H9 (cell line): Measurements from ENCODE around the gene TEX26. TPM values are rescaled to one million over a fixed set of nuclear protein-coding genes. Genes with fewer than 3 reads are reported as not detected.

Experiments
- DNase-seq: peaks from one replicate; pipeline ENCODE4 v3.0.0-alpha.2; 2017
- H2AFZ ChIP-seq: one replicate; pipeline ENCODE4 v1.6.1; 2013; ENCODE audit warnings: mild to moderate bottlenecking, low read length, control low read depth, moderate library complexity
- H2AK5ac ChIP-seq: 2 replicates; pipeline ENCODE4 v1.6.1; 2013; ENCODE audit warnings: low read length, control low read depth, mixed read lengths; ENCODE audit not compliant: insufficient read length
- H2BK120ac ChIP-seq: one replicate; pipeline ENCODE4 v1.6.1; 2013; ENCODE audit warnings: low read depth, mild to moderate bottlenecking, low read length, control low read depth, inconsistent platforms; ENCODE audit not compliant: poor library complexity, severe bottlenecking
- H2BK12ac ChIP-seq: 2 replicates; pipeline ENCODE4 v1.6.1; 2013; ENCODE audit warnings: low read length, control low read depth, mixed read lengths, low read depth; ENCODE audit not compliant: insufficient read length
- H2BK15ac ChIP-seq: 2 replicates; pipeline ENCODE4 v1.6.1; 2013; ENCODE audit warnings: low read depth, low read length, control low read depth
- H2BK20ac ChIP-seq: one replicate; pipeline ENCODE4 v1.6.1; 2013; ENCODE audit warnings: low read depth, mild to moderate bottlenecking, low read length, control low read depth, inconsistent platforms; ENCODE audit not compliant: poor library complexity, severe bottlenecking
- H2BK5ac ChIP-seq: 2 replicates; pipeline ENCODE4 v1.6.1; 2013; ENCODE audit warnings: low read length, control low read depth, mixed read lengths; ENCODE audit not compliant: insufficient read length
- H3K14ac ChIP-seq: 2 replicates; pipeline ENCODE4 v1.6.1; 2013; ENCODE audit warnings: low read length, control low read depth; ENCODE audit not compliant: insufficient read depth
- H3K18ac ChIP-seq: 2 replicates; pipeline ENCODE4 v1.6.1; 2013; ENCODE audit warnings: low read depth, mild to moderate bottlenecking, mixed read lengths, low read length, control low read depth; ENCODE audit not compliant: insufficient read length
- H3K23ac ChIP-seq: 2 replicates; pipeline ENCODE4 v1.6.1; 2013; ENCODE audit warnings: low read length, control low read depth, mixed read lengths, low read depth; ENCODE audit not compliant: insufficient read length
- H3K23me2 ChIP-seq: 2 replicates; pipeline ENCODE4 v1.6.1; 2013; ENCODE audit warnings: low read depth, mild to moderate bottlenecking, mixed read lengths, low read length, control low read depth; ENCODE audit not compliant: insufficient read length, poor library complexity, severe bottlenecking
- H3K27ac ChIP-seq: 2 replicates; pipeline ENCODE4 v1.5.1; 2013; ENCODE audit warnings: low read length, control low read depth, mixed read lengths, low read depth; ENCODE audit not compliant: insufficient read length
- H3K27me3 ChIP-seq: 2 replicates; pipeline ENCODE4 v1.6.1; 2013; ENCODE audit warnings: low read length, control low read depth, inconsistent platforms; ENCODE audit not compliant: insufficient read depth
- H3K4ac ChIP-seq: 2 replicates; pipeline ENCODE4 v1.6.1; 2013; ENCODE audit warnings: low read depth, mild to moderate bottlenecking, control low read depth, inconsistent platforms, low read length, moderate library complexity
- H3K4me1 ChIP-seq: 2 replicates; pipeline ENCODE4 v1.6.1; 2013; ENCODE audit warnings: low read length, control low read depth, inconsistent platforms; ENCODE audit not compliant: insufficient read depth
- H3K4me2 ChIP-seq: 2 replicates; pipeline ENCODE4 v1.6.1; 2013; ENCODE audit warnings: low read length, control low read depth, mixed read lengths; ENCODE audit not compliant: insufficient read length, insufficient read depth
- H3K56ac ChIP-seq: 2 replicates; pipeline ENCODE4 v1.6.1; 2013; ENCODE audit warnings: low read depth, mild to moderate bottlenecking, mixed read lengths, low read length, control low read depth; ENCODE audit not compliant: insufficient read length
- H3K79me1 ChIP-seq: 2 replicates; pipeline ENCODE4 v1.6.1; 2013; ENCODE audit warnings: low read depth, mild to moderate bottlenecking, moderate library complexity, low read length, control low read depth, inconsistent platforms; ENCODE audit not compliant: insufficient read depth, poor library complexity, severe bottlenecking
- H3K79me2 ChIP-seq: 2 replicates; pipeline ENCODE4 v1.6.1; 2013; ENCODE audit warnings: low read length, control low read depth, inconsistent platforms; ENCODE audit not compliant: insufficient read depth
- H3K9ac ChIP-seq: 2 replicates; pipeline ENCODE4 v1.6.1; 2013; ENCODE audit warnings: low read length, control low read depth, mixed read lengths; ENCODE audit not compliant: insufficient read length; ENCODE audit errors: extremely low read depth
- H3K9me3 ChIP-seq: one replicate; pipeline ENCODE4 v1.6.1; 2013; ENCODE audit warnings: low read depth, low read length, inconsistent platforms; ENCODE audit not compliant: control insufficient read depth
- H3T11ph ChIP-seq: one replicate; pipeline ENCODE4 v1.6.1; 2013; ENCODE audit warnings: mild to moderate bottlenecking, low read length, control low read depth, inconsistent platforms
- H4K20me1 ChIP-seq: one replicate; pipeline ENCODE4 v1.6.1; 2013; ENCODE audit not compliant: control insufficient read depth, insufficient read length, insufficient read depth
- H4K5ac ChIP-seq: 2 replicates; pipeline ENCODE4 v1.6.1; 2013; ENCODE audit warnings: low read depth, mild to moderate bottlenecking, mixed read lengths, low read length, control low read depth; ENCODE audit not compliant: insufficient read length
- H4K8ac ChIP-seq: replicated peaks from 2 replicates; pipeline ENCODE4 v1.6.1; 2013; ENCODE audit warnings: low read length, control low read depth, mixed read lengths, low read depth; ENCODE audit not compliant: insufficient read length
- H4K91ac ChIP-seq: 2 replicates; pipeline ENCODE4 v1.6.1; 2013; ENCODE audit warnings: low read depth, mild to moderate bottlenecking, moderate library complexity, mixed read lengths, low read length, control low read depth; ENCODE audit not compliant: insufficient read length
- H3K27ac Mint-ChIP-seq, 3 experiments: 2 replicates in 2 of 3; 3 replicates in 1 of 3; pipeline ENCODE4 v1.8.0; 2020 to 2021; ENCODE audit warnings: mixed read lengths in 3 of 3, mild to moderate bottlenecking in 1 of 3, moderate library complexity in 1 of 3
- H3K27me3 Mint-ChIP-seq: 2 replicates; pipeline ENCODE4 v1.8.0; 2021; ENCODE audit warnings: low read depth, mild to moderate bottlenecking, moderate library complexity, mixed read lengths
- H3K36me3 Mint-ChIP-seq, 3 experiments: 2 replicates in 2 of 3; 3 replicates in 1 of 3; pipeline ENCODE4 v1.8.0; 2020 to 2021; ENCODE audit warnings: low read depth in 3 of 3, mixed read lengths in 3 of 3; ENCODE audit not compliant: insufficient read depth in 1 of 3
- H3K4me1 Mint-ChIP-seq, 2 experiments: 2 replicates each; pipeline ENCODE4 v1.8.0; 2020; ENCODE audit warnings: mixed read lengths in 2 of 2
- H3K4me3 Mint-ChIP-seq, 2 experiments: 2 replicates in 1 of 2; 3 replicates in 1 of 2; pipeline ENCODE4 v1.8.0; 2020 to 2021; ENCODE audit warnings: mild to moderate bottlenecking in 2 of 2, mixed read lengths in 2 of 2, moderate library complexity in 1 of 2
- H3K9me3 Mint-ChIP-seq, 2 experiments: 2 replicates in 1 of 2; 3 replicates in 1 of 2; pipeline ENCODE4 v1.8.0; 2020; ENCODE audit warnings: mild to moderate bottlenecking in 2 of 2, mixed read lengths in 2 of 2, moderate library complexity in 1 of 2
- WGBS: extraction: QIAGEN DNeasy Blood & Tissue Kit; methylation state at CpG from one replicate; pipeline ENCODE4 v1.1.7; 2013; ENCODE audit warnings: missing lambda C conversion rate, low lambda C conversion rate, mixed read lengths; ENCODE audit not compliant: insufficient read length; ENCODE audit errors: extremely low coverage; 5-methylcytosine and 5-hydroxymethylcytosine counted together
- total RNA-seq: library from RNA; stranded (reverse); gene quantifications from 2 replicates; pipeline ENCODE4 v1.2.1, GENCODE V29; 2021
- TF ChIP-seq, protein P1 (sequence below): fragments of 200-600 bp; sonication (generic); conservative IDR thresholded peaks from 3 replicates; pipeline ENCODE4 v1.8.0; 2021; ENCODE audit warnings: antibody characterized with exemption, mild to moderate bottlenecking

The TEX26 gene
- total RNA-seq, 1 experiment from 2014 or later: not detected

DNA sequence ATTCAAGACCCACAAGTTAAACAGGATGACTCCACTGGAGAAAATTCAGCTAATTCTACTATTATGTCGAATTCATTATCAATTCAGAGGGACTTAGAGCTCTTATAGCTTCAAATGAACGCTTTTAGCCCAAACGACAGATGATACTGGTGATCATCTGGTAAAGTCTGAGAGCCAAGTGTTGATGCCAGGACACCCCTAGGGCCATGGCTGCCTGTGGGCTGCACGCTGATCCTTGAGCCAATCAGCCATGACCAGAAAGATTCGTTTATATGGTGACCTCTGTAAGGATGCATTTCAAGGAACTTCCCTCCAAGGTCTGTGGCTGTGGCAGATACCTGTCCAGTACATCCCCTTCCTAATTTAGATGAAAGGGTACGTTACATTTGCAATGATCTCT, 15.5 kb upstream of the TEX26 start:
- Histone ChIP-seq H3K4ac (no peak overlapping the region), H2AFZ (no peak overlapping the region), H3K18ac (no peak overlapping the region), H4K8ac (no peak overlapping the region), H2BK20ac (no peak overlapping the region), H3K27me3 (no peaks in the 10 kb centered on the region), H2BK120ac (no peak overlapping the region), H3K23ac (no peak overlapping the region), H4K5ac (no peak overlapping the region), H4K91ac (no peak overlapping the region), H2BK15ac (no peak overlapping the region), H2BK12ac (no peak overlapping the region), H3K9ac (no peak overlapping the region), H3K4me1 (no peaks in the 10 kb centered on the region), H3K56ac (no peak overlapping the region), H3K79me2 (no peaks in the 10 kb centered on the region), H2BK5ac (no peak overlapping the region), H3T11ph (no peak overlapping the region), H3K4me2 (no peak overlapping the region), H2AK5ac (no peak overlapping the region), H3K79me1 (no peaks in the 10 kb centered on the region), H3K27ac (no peak overlapping the region), H3K23me2 (no peaks in the 10 kb centered on the region), H4K20me1 (no peaks in the 10 kb centered on the region), H3K9me3 (no peaks in the 10 kb centered on the region), H3K14ac (no peak overlapping the region)
- Mint-ChIP-seq H3K4me1 (peaks cover 3 to 12% of the 10 kb centered on the region in 2 experiments; a peak in 3 of 4 replicates), H3K27me3 (peaks cover 15% of the 10 kb centered on the region), H3K4me3 (no peak overlapping the region), H3K9me3 (no peaks in the 10 kb centered on the region), H3K36me3 (no peaks in the 10 kb centered on the region), H3K27ac (no peak overlapping the region)
- no peak for DNase-seq
- TF ChIP-seq, protein P1, sequence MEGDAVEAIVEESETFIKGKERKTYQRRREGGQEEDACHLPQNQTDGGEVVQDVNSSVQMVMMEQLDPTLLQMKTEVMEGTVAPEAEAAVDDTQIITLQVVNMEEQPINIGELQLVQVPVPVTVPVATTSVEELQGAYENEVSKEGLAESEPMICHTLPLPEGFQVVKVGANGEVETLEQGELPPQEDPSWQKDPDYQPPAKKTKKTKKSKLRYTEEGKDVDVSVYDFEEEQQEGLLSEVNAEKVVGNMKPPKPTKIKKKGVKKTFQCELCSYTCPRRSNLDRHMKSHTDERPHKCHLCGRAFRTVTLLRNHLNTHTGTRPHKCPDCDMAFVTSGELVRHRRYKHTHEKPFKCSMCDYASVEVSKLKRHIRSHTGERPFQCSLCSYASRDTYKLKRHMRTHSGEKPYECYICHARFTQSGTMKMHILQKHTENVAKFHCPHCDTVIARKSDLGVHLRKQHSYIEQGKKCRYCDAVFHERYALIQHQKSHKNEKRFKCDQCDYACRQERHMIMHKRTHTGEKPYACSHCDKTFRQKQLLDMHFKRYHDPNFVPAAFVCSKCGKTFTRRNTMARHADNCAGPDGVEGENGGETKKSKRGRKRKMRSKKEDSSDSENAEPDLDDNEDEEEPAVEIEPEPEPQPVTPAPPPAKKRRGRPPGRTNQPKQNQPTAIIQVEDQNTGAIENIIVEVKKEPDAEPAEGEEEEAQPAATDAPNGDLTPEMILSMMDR: no peak
- WGBS: no CpG with 5 or more reads among the region's 6 CpGs
